NCI-H146 treated with DMSO at 0.1 percent for 48 hours (cell line): Measurements from ENCODE around the gene NKD2.
"Not testable (repeated sequence)": the region's sequence is repeated elsewhere in the genome, so short reads cannot be mapped to it uniquely, and the experiment has no call there.

ENCODE experiments used
- DNase-seq: peaks from one replicate; lab custom pipeline; 2025; ENCODE audit not compliant: unreplicated experiment; lab: John Stamatoyannopoulos, UW

The NKD2 gene

GRCh38 chr5:999724-1000123, 8.9 kb upstream of the NKD2 start:
- DNase-seq: no peak

GRCh38 chr5:1000329-1000728, 8.3 kb upstream of the NKD2 start:
- DNase-seq: no peak

GRCh38 chr5:1000831-1001230, 7.8 kb upstream of the NKD2 start:
- DNase-seq: not testable (repeated sequence)

DNA sequence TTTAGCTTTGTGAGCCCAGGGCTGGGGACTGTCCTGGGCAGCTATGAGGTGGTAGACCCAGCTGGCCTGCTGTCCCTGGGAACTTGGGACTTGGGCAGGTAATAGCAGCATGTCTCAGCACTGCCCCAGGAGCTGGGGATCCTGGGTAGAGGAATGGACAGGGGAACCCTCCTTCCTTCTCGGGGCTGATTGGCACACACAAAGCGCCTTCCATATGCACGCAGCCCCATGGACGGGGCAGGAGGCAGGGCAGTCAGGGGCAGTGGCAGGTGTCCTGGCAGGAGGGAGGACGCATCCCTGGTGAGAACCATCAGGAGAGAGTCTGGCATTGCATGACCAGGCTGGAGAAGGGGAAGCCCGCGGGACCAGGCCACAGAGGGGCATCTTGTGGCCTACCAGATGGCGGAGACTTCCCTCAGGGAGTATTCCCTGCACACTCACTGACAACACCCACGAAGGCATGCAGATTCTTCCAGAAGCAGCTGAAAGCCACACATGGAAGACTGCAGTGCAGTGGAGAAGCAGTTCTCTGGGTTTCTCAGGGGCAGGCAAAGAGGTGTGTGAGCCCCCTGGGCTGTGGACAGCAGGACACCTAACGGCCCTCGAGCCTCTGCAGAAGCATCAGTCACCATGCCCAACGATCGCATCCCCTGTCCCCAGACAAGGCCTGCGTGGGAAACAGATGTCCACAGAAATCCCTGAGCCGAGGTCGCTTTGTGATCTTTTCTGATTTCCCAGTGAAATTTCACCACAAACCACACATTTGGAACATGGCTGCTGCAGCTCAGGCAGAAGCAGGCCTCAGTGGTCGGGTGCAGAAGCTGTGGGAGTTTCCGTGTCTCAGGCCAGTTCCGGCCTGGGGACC, 7.0 kb upstream of the NKD2 start:
- no peak for DNase-seq

- DNase-seq: no peak
Observed at GRCh38 chr5:1002271-1002546, 6.4 kb upstream of the NKD2 start.

- no peak for DNase-seq
Observed at GRCh38 chr5:1002836-1003235, 5.8 kb upstream of the NKD2 start.

DNA sequence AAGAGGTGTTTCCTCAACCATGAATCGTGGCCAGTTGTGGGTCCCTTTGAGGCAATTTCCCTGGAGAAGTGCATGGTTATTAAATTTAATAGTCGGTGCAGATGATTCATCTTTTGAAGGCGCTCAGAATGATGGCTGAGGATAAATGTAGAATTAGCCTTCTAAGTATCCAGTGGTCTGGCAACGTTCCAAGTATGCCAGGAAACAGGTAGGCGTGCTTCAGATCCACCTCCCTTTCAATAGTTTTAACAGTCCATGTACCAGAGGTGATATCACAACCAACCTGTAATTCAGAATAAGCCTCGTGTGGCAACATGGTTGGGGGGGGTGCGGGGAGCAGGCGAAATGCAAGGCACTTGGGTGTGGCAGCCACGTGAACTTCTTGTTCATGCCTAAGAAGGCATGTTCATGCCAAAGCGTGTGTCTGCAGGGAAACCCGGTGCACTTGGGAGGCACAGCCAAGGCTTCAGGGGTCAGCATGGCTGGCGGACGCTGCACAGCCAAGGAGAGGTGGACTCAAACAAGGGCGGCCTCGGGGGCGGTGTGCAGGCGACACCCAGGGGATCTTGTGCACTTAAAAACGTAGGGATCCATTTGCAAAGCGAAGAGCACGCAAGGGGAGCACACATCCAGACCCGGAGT, 5.2 kb upstream of the NKD2 start:
- peak; percentile 28 for DNase-seq

GRCh38 chr5:1004461-1005248, 3.9 kb upstream of the NKD2 start:
- no peak for DNase-seq

DNA sequence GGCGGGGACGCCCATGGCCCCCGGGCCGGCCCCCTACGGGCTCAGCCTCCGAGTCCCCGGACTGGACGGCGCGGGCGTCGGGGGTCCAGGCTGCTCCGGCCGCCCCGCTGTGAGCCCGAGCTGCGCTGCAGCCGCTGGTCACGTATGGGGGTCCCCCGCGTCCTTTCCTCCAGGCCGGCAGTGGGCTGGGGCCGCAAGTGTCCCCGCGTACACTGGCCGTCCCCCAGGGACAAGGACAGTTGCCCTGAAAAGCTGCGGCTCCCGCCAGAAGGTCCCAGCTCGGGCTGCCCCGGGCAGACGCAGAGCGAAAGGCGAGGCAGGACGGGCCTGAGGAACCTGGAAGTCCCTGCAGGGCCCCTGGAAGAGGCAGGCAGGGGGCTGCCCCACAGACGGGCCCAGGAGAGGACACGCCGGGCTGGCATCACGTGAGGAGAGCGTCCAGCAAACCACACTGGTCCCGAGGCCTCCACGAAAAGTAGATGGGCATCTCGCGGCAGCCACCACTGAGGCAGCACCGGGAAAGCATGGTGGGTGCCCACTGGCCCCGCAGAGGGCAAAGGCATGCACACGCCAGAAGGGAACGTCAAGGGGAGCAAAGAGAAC, 3.3 kb upstream of the NKD2 start:
- DNase-seq: no peak

- DNase-seq: no peak
Observed at GRCh38 chr5:1005904-1006655, 2.5 kb upstream of the NKD2 start.

DNA sequence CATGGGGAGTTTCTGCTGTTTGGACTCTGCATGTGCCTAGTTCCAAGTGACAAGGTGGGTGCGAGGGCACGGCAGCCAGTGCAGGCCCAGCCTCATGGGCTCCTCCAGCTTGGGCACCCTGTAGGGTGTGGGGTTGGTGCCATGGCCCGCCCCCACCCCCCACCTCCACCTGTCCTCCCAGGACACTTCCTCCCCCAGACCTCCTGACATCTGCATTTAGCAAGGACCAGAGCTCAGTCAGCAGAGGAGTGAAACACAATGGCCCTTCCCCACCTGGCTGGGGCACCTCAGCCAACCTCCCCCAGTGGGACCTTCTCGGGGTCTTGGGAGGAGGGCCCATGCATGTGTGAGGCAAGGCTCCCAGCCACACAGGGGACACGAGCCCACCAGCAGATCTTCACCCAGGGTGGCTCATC, 1.9 kb upstream of the NKD2 start:
- DNase-seq: no peak

DNA sequence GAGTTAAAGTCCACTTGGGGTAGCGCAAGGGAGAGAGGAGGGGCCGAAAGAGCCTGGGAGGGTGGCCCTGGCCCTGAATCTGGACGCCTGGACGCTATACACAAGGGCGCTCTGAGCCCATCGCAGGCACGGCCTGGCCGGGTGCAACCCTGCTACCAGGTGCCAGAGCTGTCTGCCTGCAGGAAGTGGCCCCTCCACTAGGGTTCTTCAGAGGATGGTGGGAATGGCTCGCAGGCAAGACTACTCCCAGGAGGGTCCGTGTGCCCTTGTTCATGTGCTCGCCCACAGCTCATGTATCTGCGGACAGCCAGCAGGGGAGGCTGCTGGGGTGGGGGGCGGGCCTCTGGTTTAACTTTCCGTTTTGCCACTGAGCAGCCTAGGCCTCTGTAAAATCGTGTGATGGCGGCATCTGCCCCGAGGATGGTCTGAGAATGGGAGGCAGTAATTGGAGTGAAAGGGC, 1.4 kb upstream of the NKD2 start:
- DNase-seq: no peak

DNA sequence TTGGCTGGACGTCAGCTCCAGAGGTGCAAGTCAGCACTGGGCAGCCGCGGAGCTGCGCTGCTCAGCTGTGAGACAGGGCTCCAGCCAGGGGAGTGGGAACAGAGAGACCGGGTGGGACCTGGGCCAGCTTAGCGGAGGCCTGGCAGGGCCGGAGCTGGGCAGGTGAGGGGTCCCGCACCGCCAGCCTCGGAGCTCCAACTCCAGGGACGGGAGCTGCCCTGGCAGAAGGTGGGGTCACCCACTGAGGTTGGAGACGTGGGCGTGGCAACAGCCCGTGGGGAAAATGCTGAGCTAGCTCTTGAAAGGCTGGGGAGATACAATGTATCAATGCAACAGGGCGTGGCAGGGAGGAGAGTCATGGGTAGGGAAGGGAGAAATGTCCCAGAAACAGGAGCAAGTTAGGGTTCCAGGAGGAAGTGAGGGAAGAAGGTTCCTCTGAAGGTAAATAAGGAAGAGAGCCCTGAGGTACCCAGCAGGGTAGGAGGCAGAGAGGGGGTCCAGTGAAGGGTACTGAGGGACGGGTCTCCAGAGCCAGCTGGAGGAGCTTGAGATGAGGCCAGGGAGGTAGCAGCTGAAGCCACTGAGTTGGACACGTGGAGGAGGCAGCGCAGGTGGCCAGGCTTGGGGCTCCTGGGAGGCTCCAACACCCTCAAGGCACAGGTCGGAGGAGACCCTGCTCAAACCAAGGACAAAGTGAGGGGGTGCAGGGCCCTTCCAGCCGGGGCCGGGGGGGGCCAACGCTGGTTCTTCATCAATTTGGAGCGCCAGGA, 736 bp upstream of the NKD2 start:
- no peak for DNase-seq

DNA sequence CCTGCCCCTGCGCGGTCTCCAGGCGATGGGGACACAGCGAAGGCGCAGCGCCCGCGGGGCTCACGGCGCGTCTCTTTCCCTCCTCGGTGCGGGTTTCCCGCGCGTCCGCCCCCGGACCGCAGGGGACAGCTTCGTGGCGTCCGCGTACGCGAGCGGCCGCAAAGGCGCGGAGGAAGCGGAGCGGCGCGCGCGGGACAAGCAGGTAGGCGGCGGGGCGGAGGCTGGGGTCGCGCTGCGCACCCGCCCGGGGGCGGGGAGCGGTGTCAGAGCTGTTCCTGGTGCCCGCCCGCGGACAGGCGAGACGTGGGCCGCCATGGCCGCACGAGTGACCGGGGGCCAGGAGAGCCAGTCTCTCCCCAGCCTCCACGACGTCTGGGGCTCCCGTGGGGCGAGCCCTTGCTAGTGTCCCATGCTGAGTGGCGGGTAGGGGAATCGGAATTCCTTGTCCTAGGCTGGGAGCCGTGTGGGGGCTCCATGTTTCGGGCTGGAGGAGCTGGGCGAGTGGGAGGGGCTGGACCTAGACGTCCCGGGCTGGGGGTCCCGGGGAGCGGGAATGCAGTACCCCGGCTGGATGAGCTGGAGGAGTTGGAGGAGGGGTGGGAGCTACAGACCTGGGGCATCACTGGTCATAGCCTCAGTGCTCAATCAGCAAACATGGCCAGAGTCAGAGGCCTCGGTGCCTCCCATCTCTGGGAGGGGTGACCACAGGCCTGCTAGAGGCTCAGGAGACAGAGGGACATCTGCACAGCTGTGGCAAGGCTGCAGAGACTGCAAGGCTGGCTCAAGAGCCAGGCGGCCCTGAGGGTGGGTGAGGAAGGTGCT, 968 bp downstream of the NKD2 start:
- DNase-seq: no peak

DNA sequence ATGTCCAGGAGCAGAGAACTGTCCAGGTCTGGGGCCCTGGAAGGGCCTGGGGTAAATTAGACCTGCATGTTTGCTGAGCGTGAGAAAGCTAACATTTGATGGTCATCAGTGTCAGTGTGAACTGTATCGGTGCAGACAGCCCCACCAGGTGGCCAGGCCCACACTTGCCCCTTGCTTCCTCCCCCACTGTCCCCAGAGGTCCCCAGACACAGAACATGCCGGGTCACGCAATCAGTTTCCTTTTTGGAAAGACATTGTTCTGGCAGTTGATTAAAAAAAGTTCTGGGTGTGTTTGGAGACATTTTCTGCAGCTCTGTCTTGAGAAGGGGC, 1.5 kb downstream of the NKD2 start:
- no peak for DNase-seq

- DNase-seq: no peak
Observed at GRCh38 chr5:1010641-1011046, 2.0 kb downstream of the NKD2 start.

DNA sequence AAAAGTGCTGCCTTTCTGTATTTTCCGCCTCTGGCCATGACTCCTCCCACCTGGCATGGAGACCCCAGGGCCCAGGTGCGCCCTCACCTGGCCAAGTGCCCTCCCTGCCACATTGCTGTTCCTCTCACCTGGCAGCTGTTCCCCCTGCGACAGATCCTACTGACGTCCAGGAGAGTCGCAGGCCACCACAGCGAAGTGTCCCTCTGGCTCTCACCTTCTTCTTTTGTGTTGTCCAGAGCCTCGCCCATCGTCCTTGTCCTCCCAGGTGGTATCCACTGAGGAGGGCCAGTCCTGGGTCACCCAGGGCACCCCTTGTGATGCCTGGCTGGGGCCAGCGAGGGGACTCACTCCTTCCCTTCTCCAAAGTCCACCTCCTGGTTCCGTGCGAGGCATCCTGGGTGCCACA, 2.6 kb downstream of the NKD2 start:
- peak; percentile 38 for DNase-seq

DNA sequence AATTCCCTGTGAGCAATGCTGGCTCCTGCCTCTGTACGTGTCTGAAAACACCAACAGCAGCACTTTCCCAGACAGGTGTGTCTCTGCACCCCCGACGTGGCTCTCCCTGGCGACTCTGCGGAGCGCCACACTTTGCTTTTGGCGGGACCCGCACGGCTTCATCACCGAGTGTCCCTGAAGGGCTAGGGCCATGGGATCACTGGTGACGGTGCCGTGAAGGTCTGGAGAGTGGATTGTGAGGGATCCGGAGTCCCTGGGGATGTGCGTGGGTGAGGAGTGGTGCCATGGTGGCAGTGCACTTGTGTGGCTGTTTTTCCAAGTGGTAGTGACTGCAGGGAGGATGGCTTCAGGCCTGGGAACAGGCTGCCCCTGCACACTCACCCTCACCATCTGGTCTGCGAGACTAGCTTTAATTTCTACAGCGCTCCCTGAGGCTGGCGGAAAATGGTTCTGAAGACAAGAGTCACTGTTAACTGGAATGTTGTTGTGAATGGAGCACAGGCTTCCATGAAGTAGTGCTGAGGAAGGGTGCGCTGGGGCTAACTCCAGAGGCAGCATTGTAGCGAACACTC, 3.2 kb downstream of the NKD2 start:
- DNase-seq: no peak

DNA sequence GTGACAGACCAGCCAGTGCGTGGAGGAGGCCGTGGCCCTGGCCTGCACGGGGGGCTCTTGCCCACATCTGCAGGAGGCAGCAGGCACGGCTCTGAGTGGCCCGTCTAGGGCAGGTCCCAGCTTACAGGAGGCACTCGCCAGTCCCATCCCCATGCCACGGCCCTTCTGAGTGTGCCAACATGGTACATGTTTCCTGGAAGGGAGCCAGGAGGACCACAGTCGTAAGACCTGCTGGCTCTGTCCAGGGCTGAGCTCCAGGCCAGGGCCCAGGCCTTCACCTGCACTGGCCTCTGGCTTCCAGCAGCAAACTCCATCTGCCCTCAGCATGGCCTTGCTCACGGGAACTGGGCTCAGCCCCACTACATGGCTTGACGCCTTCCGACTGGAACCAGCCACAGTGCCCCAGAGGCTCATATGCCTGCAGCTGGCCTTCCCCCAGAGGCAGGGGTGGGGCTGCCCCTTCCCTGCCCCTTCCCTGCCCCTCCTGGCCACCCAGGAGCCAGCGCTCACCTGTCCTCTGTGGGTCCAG, 3.8 kb downstream of the NKD2 start:
- DNase-seq: no peak
